ENCODE data around the gene CAMTA1. TPM values are rescaled to one million over a fixed set of nuclear protein-coding genes. Genes with fewer than 3 reads are reported as not detected.

The CAMTA1 gene
- total RNA-seq, 1 experiment from 2014 or later: 69.5 TPM

- ATAC-seq (no peak), DNase-seq (ENCODE audit: low read depth, low spot score) (no peak)
- H3K36me3 ChIP-seq (ENCODE audit: control insufficient read depth in 1 of 2, insufficient read depth in 2 of 2, low read length in 2 of 2): no peaks in the 10 kb centered on the region
- TF ChIP-seq SIN3A (IDR thresholded peaks at IDR 0.05; ENCODE audit: low read depth) (no peak), ZBTB33 (IDR thresholded peaks at IDR 0.05; ENCODE audit: extremely low read depth, insufficient replicate concordance, low read length) (no peak), POLR2AphosphoS5 (IDR thresholded peaks at IDR 0.05; ENCODE audit: low read depth, low read length) (no peak), POLR2A (IDR thresholded peaks at IDR 0.05; ENCODE audit: borderline replicate concordance, extremely low read depth, insufficient read depth, insufficient read length) (no peak), FOSL1 (IDR thresholded peaks at IDR 0.05; ENCODE audit: low read depth) (no peak), MAX (IDR thresholded peaks at IDR 0.05) (no peak), SRF (IDR thresholded peaks at IDR 0.05; ENCODE audit: low read depth) (no peak)
- H3K9me2 ChIP-seq (ENCODE audit: insufficient read depth): no peaks in the 10 kb centered on the region
- no peak overlapping the region for H2AFZ ChIP-seq (ENCODE audit: low read depth, low read length, poor library complexity, severe bottlenecking)
- H3K4me1 ChIP-seq (ENCODE audit: control insufficient read depth in 1 of 2, insufficient read depth in 2 of 2, low read length in 2 of 2): no peaks in the 10 kb centered on the region
- no peak overlapping the region for H3K4me2 ChIP-seq (ENCODE audit: low read length)
- BruUV-seq (replicated peaks): no TSS peak
- H3K27me3 ChIP-seq (ENCODE audit: insufficient read depth, low read length): peaks cover 32% of the 10 kb centered on the region
- RAD21 ChIA-PET (ENCODE audit: low non-redundant PET in 1 of 2, low total read pairs in 2 of 2, uncharacterized antibody in 2 of 2, unreplicated experiment in 2 of 2): no interaction called here
- no peaks in the 10 kb centered on the region for H3K9me3 ChIP-seq (ENCODE audit: control insufficient read depth in 1 of 2, insufficient read depth in 1 of 2, low read depth in 1 of 2, low read length in 2 of 2)
- H3K27ac ChIP-seq (ENCODE audit: low read depth, low read length): no peak overlapping the region
- CTCF ChIA-PET: no interaction called here
- no peak overlapping the region for H3K9ac ChIP-seq (ENCODE audit: low read length)
- POLR2A ChIA-PET: no interaction called here
- intact Hi-C loops (cut with micrococcal nuclease): no loop called here
- no peaks in the 10 kb centered on the region for H3K79me2 ChIP-seq (ENCODE audit: insufficient read depth, low read length)
- no peak overlapping the region for H3K4me3 ChIP-seq (replicated peaks in 1 of 2; ENCODE audit: low read depth in 1 of 2, low read length in 2 of 2)
- no peaks in the 10 kb centered on the region for H4K20me1 ChIP-seq (ENCODE audit: insufficient read depth)
These were observed 150.2 kb downstream of the CAMTA1 start for GRCh38 chr1:6935361-6935883.

All from HCT116 (cell line).